ENCODE data around the gene CALN1.
"Not testable (repeated sequence)": the region's sequence is repeated elsewhere in the genome, so short reads cannot be mapped to it uniquely, and the experiment has no call there.

CALN1 gene

DNA sequence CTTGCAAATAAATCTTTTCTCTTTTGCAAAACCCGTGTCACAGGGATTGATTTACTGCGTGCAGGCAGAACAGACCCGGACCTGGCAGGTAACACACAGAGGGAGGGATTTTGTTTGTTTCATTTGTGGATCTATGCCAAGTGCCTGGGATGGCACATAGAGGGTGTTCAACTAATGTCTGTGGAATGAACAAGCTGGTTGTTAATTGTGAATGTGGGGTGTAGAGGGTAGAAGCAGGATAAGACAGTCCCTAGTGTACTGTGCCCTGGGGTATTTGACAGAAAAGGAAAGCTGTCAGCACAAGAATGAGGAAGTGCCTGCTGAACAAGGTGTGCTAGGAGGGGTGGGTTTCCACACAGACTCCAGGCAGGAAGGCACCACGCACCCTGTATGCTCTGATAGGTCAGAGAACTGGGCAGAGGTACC lies 331.8 kb downstream of the CALN1 start:
- no peak for DNase-seq

DNA sequence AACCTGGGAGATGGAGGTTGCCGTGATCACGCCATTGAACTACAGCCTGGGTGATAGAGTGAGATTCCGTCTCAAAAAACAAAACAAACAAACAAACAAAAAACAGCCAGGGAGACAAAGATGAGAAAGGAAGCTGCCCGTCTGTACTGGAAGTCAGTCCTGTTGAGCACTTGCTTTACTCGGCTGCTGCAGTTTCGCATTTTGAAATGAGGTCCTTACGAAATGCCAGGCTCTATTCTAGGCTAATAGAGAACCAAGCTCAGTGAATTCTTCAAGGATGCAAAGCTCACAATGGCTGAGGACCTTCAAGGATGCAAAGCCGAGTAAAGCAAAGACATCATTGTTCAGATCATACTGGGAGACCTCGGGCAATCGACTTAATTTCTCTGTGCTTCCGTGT lies 333.3 kb downstream of the CALN1 start:
- no peak for DNase-seq

DNA sequence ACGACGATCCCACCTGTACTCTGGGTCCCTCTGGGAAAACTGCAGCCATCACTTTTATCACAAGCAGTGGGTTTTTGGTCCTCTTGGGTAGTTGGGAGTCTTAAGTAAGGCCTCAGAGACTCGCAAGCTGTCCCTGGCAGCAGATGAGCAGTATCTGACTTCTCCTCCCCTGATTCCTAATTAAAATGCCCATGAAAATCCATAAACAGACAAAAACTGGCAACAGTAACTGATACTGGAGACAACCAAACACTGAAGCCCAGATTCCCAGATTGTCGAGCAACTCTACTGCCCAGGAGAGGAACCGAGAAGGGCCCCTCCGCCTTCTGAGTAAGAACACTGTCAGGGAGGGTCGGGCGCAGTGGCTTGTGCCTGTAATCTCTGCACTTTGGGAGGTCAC lies 333.8 kb downstream of the CALN1 start:
- no peak for DNase-seq

DNA sequence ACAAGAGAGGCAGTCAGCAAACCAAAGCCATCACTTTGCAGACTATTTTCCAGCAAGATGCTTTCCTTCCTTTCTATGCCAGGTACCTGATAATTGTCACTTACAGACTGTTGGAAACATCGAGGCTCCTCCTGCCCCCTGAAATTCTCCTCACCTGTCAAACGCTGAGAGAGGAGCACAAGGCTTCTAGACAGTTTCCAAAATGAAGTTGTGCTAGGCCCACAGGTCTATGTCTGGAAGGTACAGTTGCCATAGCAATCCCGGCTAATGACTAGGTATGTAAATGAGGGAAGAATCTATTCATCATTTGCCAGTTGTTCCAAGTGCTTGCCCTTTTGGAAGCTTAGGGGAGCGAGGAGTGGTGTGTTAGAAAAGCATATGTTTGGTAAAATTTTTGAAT lies 334.4 kb downstream of the CALN1 start:
- DNase-seq: no peak

DNA sequence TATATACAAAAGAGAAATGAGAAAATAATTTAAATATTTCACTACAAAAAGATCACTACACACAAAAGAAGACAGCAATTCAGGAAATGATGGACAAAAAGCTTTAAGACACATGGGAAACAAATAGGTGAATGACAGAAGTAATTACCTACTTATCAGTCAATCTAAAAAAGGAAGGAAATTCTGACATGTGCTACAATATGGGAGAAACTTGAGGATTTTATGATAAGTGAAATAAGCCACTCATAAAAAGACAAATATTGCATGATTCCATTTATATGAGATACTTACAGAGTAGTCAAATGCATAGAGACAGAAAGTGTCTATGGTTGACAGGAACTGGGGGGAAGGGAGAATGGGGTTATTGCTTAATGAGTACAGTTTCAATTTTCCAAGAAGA lies 339.2 kb downstream of the CALN1 start:
- DNase-seq: no peak

DNA sequence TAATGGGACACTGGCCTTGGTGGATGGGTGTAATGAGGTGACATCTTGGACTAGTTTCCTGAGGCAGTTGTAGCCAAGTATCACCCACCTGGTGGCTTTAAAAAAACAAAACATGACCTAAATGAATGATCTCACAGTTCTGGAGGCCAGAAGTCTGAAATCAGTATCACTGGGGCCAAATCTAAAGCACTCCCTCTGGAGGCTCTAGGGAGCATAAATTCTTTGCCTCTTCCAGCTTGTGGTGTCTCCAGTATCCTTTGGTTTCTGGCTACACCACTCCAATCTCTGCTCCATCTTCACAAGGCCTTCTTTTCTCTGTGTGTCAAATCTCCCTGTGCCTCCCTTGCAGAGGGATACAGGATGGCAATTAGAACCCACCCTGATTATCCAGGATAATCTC lies 342.9 kb downstream of the CALN1 start:
- DNase-seq: peak; percentile 95

DNA sequence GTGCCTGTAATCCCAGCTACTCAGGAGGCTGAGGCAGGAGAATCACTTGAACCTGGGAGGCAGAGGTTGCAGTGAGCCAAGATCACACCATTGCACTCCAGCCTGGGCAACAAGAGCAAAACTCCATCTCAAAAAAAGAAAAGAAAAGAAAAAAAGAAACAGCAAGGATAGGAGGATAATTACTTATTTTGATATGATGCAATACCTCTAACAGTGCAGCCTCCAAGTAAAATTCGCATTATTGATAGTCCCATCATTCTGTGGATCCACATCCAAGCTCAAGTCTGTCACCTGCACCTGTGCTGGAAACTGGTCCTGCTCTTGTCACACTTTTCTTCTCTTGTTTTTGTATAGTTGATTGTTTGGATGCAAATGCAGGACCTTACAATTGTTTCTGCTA lies 346.4 kb downstream of the CALN1 start:
- DNase-seq: not testable (repeated sequence)

DNA sequence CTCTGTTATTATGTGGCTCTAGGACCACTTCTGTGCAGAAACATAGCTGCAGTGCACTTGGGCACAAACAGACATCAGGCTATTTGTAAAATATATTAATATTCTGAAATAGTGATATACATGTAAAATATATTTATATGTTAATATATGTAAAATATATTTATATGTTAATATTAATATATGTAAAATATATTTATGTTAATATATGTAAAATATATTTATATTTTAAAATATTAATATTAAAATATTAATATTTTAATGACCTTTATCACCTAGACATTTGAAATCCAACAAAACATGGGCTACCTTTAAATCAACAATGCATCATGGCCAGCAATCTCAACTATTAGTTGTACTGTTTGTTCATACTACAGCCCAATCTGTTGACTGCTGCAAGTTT lies 347.2 kb downstream of the CALN1 start:
- DNase-seq: no peak

DNA sequence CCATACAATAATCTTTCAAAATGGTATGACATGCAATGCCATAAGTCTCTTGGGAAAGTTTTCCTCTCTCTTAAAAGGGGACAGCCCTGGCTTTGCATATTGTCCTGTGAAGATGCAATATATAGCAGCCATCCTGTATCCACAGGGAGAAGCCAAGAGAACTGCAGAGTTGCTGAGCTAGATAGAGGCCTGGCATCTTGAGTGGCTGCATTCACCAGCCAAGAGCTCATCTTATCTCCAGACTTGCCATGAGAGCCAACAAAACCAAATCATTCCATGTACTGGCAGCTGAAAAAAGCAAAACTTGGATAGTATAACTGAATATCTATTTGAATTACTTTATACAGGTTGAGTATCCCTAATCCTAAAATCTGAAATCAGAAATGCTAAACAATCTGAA lies 348.8 kb downstream of the CALN1 start:
- DNase-seq: peak; percentile 12

DNA sequence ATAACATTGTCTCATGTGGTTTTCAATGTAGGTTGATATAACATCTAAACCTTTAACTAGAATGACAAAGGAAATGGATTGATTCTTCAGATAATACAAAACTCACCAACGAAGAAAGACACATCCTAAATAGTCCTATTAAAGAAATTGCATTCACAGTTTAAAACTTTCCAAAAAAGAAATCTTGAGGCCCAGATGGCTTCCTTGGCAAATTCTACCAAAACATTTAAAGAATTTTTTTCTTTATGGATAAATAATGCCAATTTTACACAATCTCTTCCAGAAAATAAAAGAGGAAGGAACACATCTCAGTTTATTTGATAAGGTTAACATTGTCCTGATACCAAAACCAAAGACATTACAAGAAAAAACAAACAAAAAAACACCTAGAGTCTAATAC lies 349.5 kb downstream of the CALN1 start:
- no peak for DNase-seq

DNA sequence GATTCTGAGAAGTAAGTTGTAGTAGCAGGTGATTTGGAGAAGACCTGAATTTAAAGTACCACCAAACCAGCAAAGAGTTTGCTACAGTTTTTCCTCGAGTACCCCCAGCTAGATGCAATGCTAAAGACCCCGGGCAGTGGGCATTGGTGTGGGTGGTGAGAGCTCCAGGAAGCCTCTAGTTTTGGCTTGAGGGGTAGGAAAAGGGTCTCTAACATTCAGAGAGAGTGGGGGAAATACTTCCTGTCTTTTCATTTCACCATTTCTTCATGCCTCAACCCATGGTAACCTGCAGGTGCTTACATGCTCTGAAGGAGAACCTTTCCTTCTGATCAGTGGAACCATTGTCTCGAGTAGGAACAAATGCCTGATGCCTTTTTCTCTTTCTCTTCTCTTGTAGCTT lies 352.2 kb downstream of the CALN1 start:
- DNase-seq: no peak

DNA sequence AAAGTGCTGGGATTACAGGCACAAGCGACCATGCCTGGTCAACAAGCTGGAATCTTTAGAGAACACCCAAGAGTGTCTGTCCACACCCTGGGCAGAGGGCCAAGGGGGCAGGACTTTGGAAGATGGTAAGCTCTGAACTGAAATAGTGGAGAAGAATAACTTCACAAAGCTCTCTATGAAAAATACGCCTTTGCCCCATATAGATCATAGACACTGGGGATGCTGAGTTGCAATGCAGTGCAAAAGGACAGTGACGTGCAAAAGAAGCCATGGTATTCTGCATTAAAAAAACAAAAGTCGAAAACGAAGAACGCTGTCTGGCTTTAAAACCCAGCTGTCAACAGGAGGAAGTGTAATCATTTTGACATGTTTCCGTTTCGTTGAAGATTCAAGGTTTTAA lies 353.6 kb downstream of the CALN1 start:
- DNase-seq: no peak

DNA sequence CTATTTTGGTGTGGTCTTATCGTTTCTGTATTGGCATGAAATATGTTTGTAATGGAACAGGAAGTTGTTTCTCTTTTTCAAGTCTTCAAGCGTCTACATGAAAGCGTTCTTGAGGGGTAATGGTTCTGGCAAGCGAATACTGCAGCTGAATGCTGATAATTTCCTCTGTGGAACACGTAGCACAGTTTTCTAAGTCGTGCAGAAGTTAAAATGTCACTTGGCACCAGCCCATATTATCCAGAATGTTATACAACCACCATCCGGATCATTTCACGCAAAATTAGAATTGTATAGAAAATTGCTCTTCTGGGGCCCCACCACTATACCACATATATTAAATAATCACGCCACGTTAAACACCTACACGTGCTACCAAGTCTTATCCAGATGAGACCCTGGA lies 354.3 kb downstream of the CALN1 start:
- DNase-seq: no peak

DNA sequence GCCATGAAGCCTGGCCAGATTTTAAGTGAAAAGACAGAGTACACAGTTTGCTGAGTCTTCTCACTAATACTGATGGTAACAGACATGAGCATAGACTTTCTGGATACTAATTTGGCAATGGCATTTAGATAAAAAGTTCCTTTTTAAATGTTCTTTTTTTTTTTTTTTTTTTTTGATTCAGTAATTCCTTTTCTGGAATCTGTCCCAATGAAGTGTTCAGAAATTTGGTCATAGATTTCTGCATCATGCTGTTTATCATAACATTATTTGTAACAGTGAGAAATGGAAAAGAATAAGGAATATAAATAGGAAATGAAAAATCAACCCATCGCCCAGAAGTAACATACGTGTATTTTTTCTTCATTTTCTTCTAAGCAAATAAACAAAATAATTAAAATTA lies 354.9 kb downstream of the CALN1 start:
- DNase-seq: no peak

DNA sequence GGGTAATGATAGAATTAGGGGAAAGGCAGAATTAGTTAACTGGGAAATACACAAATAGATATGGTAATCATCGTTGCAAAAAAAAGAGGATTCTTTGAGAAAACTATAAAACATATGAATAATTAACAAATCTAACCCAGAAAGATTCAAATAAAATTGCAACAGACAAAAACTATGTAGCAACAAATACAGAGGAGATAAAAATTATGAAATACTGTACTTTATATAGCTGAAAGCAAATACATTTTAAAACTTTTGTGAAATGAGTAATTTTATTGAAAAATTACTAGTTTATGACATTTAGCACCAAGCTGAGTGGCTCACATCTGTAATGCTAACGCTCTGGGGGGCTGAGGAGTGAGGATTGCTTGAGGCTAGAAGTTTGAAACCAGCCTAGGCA lies 356.7 kb downstream of the CALN1 start:
- no peak for DNase-seq

DNA sequence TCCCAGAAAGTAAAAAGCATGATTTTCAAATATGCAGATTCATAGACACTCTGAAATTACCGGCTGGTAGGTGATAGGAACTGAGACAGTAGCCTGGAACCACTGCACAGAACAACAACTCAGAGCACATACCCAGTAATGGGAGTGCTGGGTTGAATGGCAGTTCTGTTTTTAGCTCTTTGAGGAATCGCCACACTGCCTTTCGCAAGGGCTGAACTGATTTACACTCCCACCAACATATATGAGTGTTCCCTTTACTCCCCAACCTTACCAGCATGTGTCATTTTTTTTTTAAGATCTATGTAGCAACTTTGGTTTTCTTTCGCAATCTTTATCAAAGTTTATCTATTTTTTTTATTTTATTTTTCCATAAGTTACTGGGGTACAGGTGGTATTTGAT lies 358.8 kb downstream of the CALN1 start:
- no peak for DNase-seq

DNA sequence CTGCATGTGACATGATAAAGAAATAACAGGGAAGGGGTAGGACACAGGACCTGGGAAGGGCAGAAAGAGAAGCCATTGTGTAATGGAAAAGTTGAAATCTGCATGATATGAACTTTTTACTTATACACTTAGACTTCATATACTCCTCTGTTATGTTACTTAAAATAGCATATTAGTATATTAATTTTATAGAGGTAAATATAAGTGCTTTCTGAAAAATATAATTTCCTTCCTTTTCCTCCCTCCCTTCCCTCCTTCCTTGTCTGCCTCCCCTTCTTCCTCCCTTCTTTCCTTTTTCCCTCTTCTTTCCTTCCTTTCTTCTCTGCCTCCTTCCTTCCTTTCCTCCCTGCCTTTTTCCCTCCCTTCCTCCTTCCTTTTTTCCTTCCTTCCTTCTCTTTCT lies 363.7 kb downstream of the CALN1 start:
- DNase-seq: no peak

DNA sequence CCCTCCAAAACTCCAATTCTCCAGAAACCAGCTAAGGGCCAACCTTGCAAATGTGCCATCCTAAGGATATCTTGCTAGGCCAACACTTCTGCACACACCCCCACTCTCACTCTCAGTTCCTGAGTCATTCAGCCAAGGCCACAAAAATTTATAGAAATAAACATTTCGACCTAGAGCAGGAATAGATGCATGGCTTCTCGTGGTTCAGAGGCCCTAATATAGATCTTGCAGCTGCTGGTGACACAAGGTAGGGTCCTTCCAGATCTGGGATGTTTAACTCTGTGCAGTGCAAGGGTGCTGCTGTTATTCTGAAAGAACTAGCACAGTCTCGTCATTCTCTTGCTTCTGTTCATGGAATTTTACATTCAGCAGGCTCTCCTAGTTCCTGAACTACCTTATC lies 369.3 kb downstream of the CALN1 start:
- no peak for DNase-seq

DNA sequence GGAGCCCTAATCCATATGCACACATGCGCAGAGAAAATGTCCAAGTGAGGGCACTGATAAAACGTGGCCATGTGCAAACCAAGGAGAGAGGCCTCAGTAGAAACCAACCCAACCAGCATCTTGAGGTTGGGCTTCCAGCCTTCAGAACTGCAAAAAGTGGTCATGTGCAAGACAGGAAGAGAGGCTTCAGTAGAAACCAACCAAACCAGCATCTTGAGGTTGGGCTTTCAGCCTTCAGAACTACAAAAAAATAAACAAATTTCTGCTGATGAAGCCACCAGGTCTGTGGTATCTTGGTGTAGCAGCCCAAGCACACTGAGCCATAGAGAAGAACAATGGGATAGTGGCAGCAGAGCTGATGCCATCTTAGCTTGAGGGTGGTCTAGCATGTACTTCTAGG lies 371.5 kb downstream of the CALN1 start:
- DNase-seq: no peak

DNA sequence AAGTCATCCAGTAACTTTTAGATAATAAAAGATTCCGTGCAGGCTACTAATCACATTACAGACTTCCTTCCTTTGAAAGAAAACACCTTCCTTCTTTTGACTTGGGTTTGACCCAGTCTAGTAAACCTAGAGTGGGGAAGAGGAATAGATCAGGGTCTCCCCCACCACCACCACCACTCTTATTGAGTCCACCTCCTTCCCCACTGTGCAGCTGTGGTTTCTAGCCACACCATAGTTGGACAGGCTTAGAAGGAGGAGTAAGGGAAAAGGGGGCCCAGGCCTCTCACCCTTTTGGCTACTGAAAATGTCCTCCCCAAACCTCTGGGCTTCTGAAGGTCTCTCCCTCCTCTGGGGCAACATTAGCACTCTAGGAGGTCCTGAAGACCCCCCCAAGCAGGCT lies 372.7 kb downstream of the CALN1 start:
- DNase-seq: no peak

DNA sequence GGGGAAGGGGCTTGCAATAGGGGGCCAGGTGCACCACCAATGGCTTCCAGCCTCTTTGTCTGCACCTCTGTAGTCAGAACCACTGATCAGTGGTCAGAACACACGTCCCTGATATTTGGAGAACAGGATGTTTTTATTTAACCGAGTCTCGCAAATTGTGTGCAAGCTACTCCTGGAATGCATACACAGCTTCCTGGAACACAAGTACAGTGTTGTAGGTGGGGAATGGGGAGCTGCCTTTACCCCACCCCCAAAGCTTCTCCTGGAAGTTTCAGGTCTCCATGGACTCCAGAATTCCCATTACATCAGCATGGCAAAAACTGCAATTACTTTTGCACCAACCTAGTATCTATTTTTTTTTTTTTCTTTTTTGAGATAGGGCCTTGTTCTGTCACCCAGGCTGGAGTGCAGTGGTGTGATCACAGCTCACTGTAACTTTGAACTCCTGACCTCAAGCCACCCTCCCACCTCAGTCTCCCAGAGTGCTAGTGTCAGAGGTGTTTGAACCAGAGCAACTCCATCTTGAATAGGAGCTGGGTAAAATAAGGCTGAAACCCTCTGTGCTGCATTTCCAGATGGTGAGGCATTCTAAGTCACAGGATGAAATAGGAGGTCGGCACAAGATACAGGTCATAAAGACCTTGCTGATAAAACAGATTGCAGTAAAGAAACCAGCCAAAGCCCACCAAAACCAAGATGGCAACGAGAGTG lies 374.0 kb downstream of the CALN1 start:
- DNase-seq: no peak

DNA sequence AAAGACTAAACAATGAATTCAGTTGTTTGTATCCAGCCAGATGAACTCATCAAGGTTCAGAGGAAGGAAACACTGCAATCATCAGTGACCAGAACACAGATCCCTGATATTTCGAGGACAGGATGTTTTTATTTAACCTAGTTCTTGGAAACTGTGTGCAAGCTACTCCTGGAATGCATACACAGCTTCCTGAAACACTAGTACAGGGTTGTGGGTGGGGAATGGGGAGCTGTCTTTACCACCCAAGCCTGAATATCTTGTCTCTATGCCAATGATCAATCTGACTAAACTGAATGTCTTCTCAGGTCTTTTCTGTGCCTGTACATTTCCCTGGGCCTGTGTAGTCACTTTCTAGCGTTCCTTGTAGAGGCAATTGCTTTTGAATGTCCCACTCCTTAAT lies 374.6 kb downstream of the CALN1 start:
- no peak for DNase-seq

DNA sequence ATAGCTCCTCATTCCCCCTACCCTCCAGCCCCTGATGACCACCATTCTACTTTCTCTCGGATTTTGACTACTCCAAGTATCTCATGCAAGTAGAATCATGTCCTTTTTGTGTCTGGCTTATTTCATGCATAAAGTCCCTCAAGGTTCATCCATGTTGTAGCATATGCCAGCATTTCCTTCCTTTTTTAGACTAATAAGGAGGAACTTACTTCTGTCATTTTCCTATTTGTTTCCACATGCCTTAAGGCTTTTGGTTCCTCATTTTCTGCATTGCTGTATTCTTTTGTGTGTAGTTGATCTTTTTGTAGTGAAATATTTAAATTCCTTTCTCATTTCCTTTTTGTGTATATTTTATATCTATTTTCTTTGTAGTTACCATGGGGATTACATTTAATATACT lies 376.9 kb downstream of the CALN1 start:
- no peak for DNase-seq

DNA sequence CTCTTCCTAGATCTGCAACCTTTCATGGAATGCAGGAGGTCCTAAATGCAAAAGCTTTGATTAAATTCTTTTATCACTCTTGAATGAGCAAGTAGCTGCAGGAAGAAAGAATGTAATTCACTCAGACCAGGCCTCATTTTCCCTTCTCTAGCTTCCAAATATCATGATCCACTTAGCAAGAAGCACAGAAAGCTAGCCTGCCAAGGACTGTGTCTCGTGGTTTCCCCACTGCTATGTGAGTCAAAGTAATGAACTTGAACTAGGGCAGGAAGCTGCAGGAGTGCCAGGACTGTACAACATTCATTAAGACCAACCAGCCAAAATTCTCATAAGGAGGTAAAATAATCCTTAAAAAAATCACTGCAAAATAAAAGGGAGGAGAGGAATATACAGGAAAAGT lies 379.2 kb downstream of the CALN1 start:
- DNase-seq: no peak

DNA sequence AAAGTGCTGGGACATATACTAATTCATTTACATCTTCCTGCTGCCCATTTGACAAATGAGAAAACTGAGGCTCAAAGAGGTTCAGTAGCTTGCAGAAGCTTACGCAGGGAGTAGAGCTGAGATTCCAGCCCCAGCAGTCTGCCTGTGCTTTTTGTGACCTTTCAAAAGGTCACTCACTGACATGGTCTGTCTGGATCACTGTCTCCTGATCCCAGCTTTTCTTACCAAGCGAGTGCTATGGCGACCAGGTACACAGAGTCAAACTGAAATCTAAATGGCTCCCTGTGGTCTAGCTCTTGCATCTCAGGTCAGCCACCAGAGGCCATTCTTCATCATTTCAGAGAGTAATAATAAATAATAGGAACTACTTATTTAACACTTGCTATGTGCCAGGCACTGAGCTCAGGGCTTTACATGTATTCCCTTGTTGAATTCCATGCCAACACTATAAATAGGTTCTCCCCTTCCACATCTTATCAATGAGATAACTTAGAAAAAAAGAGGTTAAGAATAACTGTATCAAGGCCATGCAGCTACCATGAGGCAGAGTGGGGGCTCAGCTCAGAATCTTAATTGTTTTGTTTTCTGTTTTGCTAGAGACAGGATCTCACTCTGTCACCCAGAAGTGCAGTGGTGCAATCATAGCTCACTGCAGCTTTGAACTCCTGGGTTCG lies 381.0 kb downstream of the CALN1 start:
- DNase-seq: no peak
